Measurements from ENCODE around the gene SLC39A2.

The SLC39A2 gene

DNA sequence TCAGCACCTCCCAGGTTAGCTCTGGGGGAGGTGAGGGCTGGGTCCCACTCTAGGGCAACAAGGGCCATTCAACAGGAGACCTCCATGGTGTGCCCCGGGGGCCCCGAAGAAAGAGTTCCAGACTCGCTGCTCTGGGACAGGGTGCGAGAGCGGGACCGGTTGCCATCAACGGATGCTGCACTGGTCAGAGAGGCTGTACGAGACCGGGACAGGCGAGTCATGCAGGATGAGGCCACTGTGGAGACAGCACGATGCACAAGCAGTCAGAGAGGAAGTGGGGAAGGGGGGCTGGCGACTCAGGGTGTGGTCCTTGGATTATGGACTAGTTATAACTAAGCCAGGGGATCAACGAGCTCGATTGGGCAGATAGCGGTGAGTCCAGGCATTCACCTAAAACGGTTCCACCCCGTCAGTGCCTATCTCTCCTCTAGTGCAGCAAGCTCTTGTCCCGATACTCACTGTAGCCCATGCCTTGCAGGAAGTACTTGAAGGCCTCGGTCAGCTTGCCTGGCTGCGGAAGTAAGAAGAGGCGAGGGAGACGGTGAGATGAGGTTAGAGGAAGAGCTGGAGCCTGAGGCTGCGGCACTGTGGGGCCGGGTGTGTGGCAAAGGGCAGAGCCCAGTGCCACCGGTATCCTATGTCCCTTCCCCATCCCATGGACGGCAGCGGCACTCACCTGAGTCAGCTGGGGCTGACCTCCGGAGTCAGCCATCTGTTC lies 18.6 kb downstream of the SLC39A2 start:
- ChIA-PET CTCF (interaction anchor here (1.2 to 17.1 kb wide), 8 partner anchors 14 to 88 kb away, joined by 4 to 684 read pairs (median 230); partner anchors contain the start of genes RNASE13, RNASE7, SLC39A2 and TMEM253), POLR2A (interaction anchor here (0.6 to 0.7 kb wide), 2 partner anchors 10 to 54 kb away, joined by 3 read pairs; no protein-coding TSS in a partner anchor)
- TF ChIP-seq, protein P1, sequence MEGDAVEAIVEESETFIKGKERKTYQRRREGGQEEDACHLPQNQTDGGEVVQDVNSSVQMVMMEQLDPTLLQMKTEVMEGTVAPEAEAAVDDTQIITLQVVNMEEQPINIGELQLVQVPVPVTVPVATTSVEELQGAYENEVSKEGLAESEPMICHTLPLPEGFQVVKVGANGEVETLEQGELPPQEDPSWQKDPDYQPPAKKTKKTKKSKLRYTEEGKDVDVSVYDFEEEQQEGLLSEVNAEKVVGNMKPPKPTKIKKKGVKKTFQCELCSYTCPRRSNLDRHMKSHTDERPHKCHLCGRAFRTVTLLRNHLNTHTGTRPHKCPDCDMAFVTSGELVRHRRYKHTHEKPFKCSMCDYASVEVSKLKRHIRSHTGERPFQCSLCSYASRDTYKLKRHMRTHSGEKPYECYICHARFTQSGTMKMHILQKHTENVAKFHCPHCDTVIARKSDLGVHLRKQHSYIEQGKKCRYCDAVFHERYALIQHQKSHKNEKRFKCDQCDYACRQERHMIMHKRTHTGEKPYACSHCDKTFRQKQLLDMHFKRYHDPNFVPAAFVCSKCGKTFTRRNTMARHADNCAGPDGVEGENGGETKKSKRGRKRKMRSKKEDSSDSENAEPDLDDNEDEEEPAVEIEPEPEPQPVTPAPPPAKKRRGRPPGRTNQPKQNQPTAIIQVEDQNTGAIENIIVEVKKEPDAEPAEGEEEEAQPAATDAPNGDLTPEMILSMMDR (IDR thresholded peaks at IDR 0.05; ENCODE audit: insufficient read depth, low read length, missing control alignments): no peak
- no peak for DNase-seq (ENCODE audit: low read depth, low spot score)
- H3K4me3 ChIP-seq (ENCODE audit: low read depth, low read length): no peak overlapping the region

DNA sequence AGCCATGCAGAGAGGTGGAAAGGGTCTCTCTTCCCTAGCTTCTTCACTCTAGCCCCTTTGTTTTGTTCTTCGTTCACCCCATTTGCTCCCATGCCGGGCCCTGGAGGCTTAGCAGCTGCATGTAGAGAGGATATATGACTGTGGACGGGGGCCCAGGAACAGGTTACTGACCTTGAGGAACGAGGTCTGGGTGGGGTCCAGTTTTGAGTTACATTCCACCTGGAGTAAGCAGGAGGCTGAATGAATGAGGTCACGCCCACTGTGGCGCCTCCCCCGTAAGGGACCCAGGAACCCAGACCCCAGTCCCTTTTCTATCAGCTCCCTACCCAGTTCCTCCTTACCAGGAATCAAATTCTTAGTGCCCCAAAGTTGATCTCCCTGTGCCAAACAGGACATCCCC lies 19.2 kb downstream of the SLC39A2 start:
- no peak overlapping the region for H3K4me3 ChIP-seq (ENCODE audit: low read depth, low read length)
- CTCF ChIA-PET: interaction anchor here (0.6 to 17.1 kb wide), 10 partner anchors 10 to 88 kb away, joined by 3 to 684 read pairs (median 164); partner anchors contain the start of genes ARHGEF40, RNASE13, RNASE7 and SLC39A2
- POLR2A ChIA-PET: interaction anchor here (0.6 kb wide), 1 partner anchor 9 kb away, joined by 3 read pairs; no protein-coding TSS in a partner anchor
- DNase-seq (ENCODE audit: low read depth, low spot score): no peak
- TF ChIP-seq, protein P1 (IDR thresholded peaks at IDR 0.05; ENCODE audit: insufficient read depth, low read length, missing control alignments): no peak

DNA sequence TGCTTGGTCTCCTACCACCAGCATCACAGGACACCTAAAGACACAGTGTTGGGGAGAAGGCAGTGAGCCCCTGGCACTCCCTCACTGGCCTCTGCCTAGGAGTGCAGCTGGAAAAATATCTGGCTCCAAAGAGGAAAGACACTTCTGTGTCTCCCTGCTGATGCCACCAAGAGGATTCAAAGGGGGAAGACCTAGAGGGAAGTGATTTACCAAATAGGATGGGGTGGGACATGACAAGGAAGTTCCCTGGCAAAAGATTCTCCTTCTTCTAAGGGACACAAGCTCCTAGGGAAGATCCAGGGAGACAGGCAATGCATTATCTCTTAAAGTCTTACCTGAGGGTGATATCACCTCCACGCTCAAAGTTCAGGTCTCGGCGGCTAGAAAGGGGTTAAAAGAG lies 19.7 kb downstream of the SLC39A2 start:
- TF ChIP-seq, protein P1 (IDR thresholded peaks at IDR 0.05; ENCODE audit: insufficient read depth, low read length, missing control alignments): no peak
- H3K4me3 ChIP-seq (ENCODE audit: low read depth, low read length): no peak overlapping the region
- no peak for DNase-seq (ENCODE audit: low read depth, low spot score)
- POLR2A ChIA-PET: no interaction called here
- CTCF ChIA-PET: interaction anchor here (0.6 to 17.1 kb wide), 10 partner anchors 7 to 87 kb away, joined by 3 to 684 read pairs (median 164); partner anchors contain the start of genes ARHGEF40, RNASE13, RNASE7 and SLC39A2

DNA sequence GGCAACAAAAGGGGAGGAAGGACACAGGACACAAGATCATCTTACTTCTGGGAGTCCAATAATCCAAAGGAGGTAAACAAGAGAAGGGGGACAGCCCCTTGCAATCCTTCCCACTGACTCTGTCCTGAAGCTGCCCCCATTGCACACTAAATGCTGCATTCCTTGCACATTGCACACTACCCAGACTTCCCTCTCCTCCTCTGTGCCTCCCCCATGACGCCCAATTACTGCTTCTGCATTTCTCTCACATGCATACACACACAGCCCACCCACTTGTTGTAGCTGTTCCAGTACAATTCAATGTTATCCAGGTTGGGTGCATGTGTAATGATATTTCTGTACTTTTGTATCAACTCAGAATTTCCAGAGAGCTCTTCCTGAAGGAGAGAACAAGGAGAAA lies 20.3 kb downstream of the SLC39A2 start:
- DNase-seq (ENCODE audit: low read depth, low spot score): no peak
- ChIA-PET CTCF (interaction anchor here (1.4 to 17.1 kb wide), 9 partner anchors 8 to 87 kb away, joined by 7 to 684 read pairs (median 172); partner anchors contain the start of genes RNASE13, RNASE7, SLC39A2 and TMEM253), POLR2A (interaction anchor here (0.9 kb wide), 1 partner anchor 12 kb away, joined by 3 read pairs; no protein-coding TSS in a partner anchor)
- TF ChIP-seq, protein P1 (IDR thresholded peaks at IDR 0.05; ENCODE audit: insufficient read depth, low read length, missing control alignments): no peak
- no peak overlapping the region for H3K4me3 ChIP-seq (ENCODE audit: low read depth, low read length)

DNA sequence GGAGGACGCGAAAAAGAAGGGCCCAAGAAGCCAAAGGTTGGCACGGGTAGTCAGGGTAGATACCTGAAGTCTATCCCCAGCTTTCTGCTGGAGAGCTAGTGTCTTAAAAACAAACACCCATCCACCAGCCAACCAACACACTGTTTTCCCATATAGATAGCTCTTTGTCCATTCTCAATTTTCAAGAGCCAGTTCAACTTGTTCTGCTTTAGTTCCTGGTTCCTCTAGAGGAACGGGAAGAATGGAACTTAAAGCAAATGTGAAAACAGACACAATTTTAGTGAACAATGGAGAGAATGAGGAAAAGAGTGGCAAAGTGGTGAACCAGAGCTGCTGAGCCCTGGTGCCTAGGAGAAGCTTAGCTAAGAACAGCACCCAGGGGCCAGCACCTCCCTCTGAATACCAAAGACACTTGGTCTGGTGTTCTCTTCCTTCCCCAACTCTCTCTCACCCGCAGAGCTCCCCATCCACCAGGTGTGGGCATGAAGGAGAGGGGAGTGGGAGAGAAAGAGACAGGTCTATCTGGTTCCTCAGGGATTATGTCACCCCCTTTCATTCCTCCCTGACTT lies 22.0 kb downstream of the SLC39A2 start:
- ChIA-PET CTCF (interaction anchor here (0.9 to 17.1 kb wide), 8 partner anchors 10 to 85 kb away, joined by 3 to 684 read pairs (median 230); partner anchors contain the start of genes RNASE13, RNASE7, SLC39A2 and TMEM253), POLR2A (no interaction called here)
- H3K4me3 ChIP-seq (ENCODE audit: low read depth, low read length): no peak overlapping the region
- no peak for DNase-seq (ENCODE audit: low read depth, low spot score)
- TF ChIP-seq, protein P1 (IDR thresholded peaks at IDR 0.05; ENCODE audit: insufficient read depth, low read length, missing control alignments): no peak

DNA sequence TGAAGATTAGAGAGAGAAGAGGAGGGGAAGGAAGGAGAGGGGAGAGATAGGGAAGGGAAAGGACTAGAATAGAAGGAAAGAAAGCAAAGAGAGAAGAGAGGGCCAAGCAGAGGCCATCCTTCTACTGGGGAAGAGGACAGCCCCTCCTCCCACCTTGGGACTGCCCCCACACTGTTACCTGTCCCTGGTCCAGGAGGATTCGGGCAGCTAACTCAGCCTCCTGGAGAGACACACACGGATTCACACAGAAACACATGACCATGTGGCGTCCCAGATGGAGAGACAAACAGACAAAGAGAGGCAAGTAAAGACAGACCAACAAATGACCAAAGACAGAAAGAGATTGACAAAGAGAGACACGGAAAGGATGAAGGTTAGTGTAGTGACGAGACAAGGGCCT lies 23.6 kb downstream of the SLC39A2 start:
- TF ChIP-seq, protein P1 (IDR thresholded peaks at IDR 0.05; ENCODE audit: insufficient read depth, low read length, missing control alignments): no peak
- ChIA-PET CTCF (interaction anchor here (0.9 to 17.1 kb wide), 7 partner anchors 8 to 83 kb away, joined by 3 to 684 read pairs (median 28); partner anchors contain the start of genes RNASE13, SLC39A2, TMEM253 and TPPP2), POLR2A (no interaction called here)
- no peak for DNase-seq (ENCODE audit: low read depth, low spot score)
- H3K4me3 ChIP-seq (ENCODE audit: low read depth, low read length): no peak overlapping the region
